Tibial artery (tissue), 4 donors: ENCODE results near the gene GATAD1.
"Not testable (repeated sequence)": the region's sequence is repeated elsewhere in the genome, so short reads cannot be mapped to it uniquely, and the experiment has no call there.

Experiments
- DNase-seq, 2 donors: peaks; one replicate each; pipeline ENCODE4 v3.0.0-alpha.2; 2019
- H3K27ac ChIP-seq, 2 donors: fragments of 200-600 bp; sonication (generic) in 1 of 2; 1 replicate in 1 of 2; 2 replicates in 1 of 2; pipeline ENCODE4 v1.5.1; 2018 to 2019; ENCODE audit warnings: mild to moderate bottlenecking in 1 of 2
- H3K27me3 ChIP-seq, 2 donors: fragments of 200-600 bp; sonication (generic) in 1 of 2; one replicate each; pipeline versions ENCODE4 v1.5.1 to v1.6.0; 2016 to 2019
- H3K36me3 ChIP-seq, 3 donors: fragments of 200-600 bp; sonication (generic) in 2 of 3; one replicate each; pipeline ENCODE4 v1.5.1; 2016 to 2019; ENCODE audit warnings: mild to moderate bottlenecking in 2 of 3
- H3K4me1 ChIP-seq, 4 donors: fragments of 200-600 bp; sonication (generic) in 2 of 4; 1 replicate in 3 of 4; 2 replicates in 1 of 4; pipeline ENCODE4 v1.5.1; 2016 to 2019
- H3K4me3 ChIP-seq, 2 donors: fragments of 200-600 bp; sonication (generic) in 1 of 2; 1 replicate in 1 of 2; 2 replicates in 1 of 2; pipeline ENCODE4 v1.5.1; 2018 to 2019; ENCODE audit warnings: mild to moderate bottlenecking in 2 of 2
- H3K9me3 ChIP-seq, 3 donors: fragments of 200-600 bp; sonication (generic) in 1 of 3; one replicate each; pipeline ENCODE4 v1.5.1; 2016 to 2019
- CTCF ChIP-seq, 2 experiments: fragments of 200-600 bp in 1 of 2; fragments of 450-650 bp in 1 of 2; IDR thresholded peaks; one replicate each; pipeline ENCODE4 v1.5.1; 2017 to 2019; ENCODE audit warnings: antibody characterized with exemption in 2 of 2, mild to moderate bottlenecking in 1 of 2, moderate library complexity in 1 of 2
- intact Hi-C: fragments of 100-400 bp; cut with DNase I; formaldehyde crosslinking; loops from one replicate; pipeline ENCODE4 v1.15.0; 2023; ENCODE audit warnings: low total_unique reads

Gene GATAD1

GRCh38 chr7:92466682-92467081 lies 19.4 kb downstream of the GATAD1 start:
- Histone ChIP-seq H3K9me3 (no peaks in the 10 kb centered on the region), H3K36me3 (peaks cover 0 to 22% (median 18%) of the 10 kb centered on the region in 3 donors), H3K27me3 (no peaks in the 10 kb centered on the region), H3K4me3 (no peak overlapping the region), H3K4me1 (no peaks in the 10 kb centered on the region), H3K27ac (no peak overlapping the region)
- intact Hi-C loops = no loop called here
- no peak for DNase-seq
- TF ChIP-seq CTCF (IDR thresholded peaks at IDR 0.05) = no peak

- H3K4me3 ChIP-seq, H3K9me3 ChIP-seq, intact Hi-C loops, H3K27me3 ChIP-seq, H3K4me1 ChIP-seq, H3K27ac ChIP-seq, DNase-seq: not testable (repeated sequence)
- H3K36me3 ChIP-seq = peaks cover 0 to 26% (median 24%) of the 10 kb centered on the region in 3 donors
These were observed 21.3 kb downstream of the GATAD1 start for GRCh38 chr7:92468589-92468988.

GRCh38 chr7:92473989-92474388 lies 26.7 kb downstream of the GATAD1 start:
- DNase-seq, H3K9me3 ChIP-seq, H3K27ac ChIP-seq, H3K27me3 ChIP-seq, H3K4me1 ChIP-seq, H3K4me3 ChIP-seq, intact Hi-C loops: not testable (repeated sequence)
- H3K36me3 ChIP-seq = peaks cover 5 to 26% (median 20%) of the 10 kb centered on the region in 3 donors

GRCh38 chr7:92475261-92475770 lies 28.0 kb downstream of the GATAD1 start:
- H3K9me3 ChIP-seq, H3K27ac ChIP-seq, DNase-seq, intact Hi-C loops, H3K4me3 ChIP-seq, H3K27me3 ChIP-seq, H3K4me1 ChIP-seq: not testable (repeated sequence)
- H3K36me3 ChIP-seq = peaks cover 5 to 26% (median 16%) of the 10 kb centered on the region in 3 donors

- H3K36me3 ChIP-seq = peaks cover 5 to 26% (median 11%) of the 10 kb centered on the region in 3 donors
- H3K4me1 ChIP-seq, H3K9me3 ChIP-seq, H3K4me3 ChIP-seq, intact Hi-C loops, H3K27ac ChIP-seq, H3K27me3 ChIP-seq, DNase-seq: not testable (repeated sequence)
These were observed 28.7 kb downstream of the GATAD1 start for GRCh38 chr7:92475851-92476590.

GRCh38 chr7:92477681-92478080 lies 30.4 kb downstream of the GATAD1 start, which contains the start of gene ERVW-1:
Gene ERVW-1, minus strand, starts transcription at chr7:92477946. Its CDS starts 7,565 bp downstream, at chr7:92470381.
- H3K9me3 ChIP-seq, intact Hi-C loops, H3K4me1 ChIP-seq, H3K27me3 ChIP-seq, H3K27ac ChIP-seq, H3K4me3 ChIP-seq, DNase-seq: not testable (repeated sequence)
- H3K36me3 ChIP-seq = peaks cover 5 to 27% (median 5%) of the 10 kb centered on the region in 3 donors

- no peaks in the 10 kb centered on the region for H3K9me3 ChIP-seq
- no peaks in the 10 kb centered on the region for H3K27me3 ChIP-seq
- no peak for DNase-seq
- no peak overlapping the region for H3K4me3 ChIP-seq
- no peaks in the 10 kb centered on the region for H3K4me1 ChIP-seq
- no peak overlapping the region for H3K27ac ChIP-seq
- peaks cover 5 to 31% (median 5%) of the 10 kb centered on the region in 3 donors for H3K36me3 ChIP-seq
- intact Hi-C loops = no loop called here
- no peak for TF ChIP-seq CTCF (IDR thresholded peaks at IDR 0.05)
These were observed 30.8 kb downstream of the GATAD1 start for GRCh38 chr7:92478095-92478494.

GRCh38 chr7:92478711-92479110 lies 31.4 kb downstream of the GATAD1 start:
- H3K27me3 ChIP-seq = no peaks in the 10 kb centered on the region
- no peaks in the 10 kb centered on the region for H3K9me3 ChIP-seq
- no peaks in the 10 kb centered on the region for H3K4me1 ChIP-seq
- peaks cover 5 to 26% (median 5%) of the 10 kb centered on the region in 3 donors for H3K36me3 ChIP-seq
- no peak overlapping the region for H3K4me3 ChIP-seq
- TF ChIP-seq CTCF (IDR thresholded peaks at IDR 0.05) = no peak
- H3K27ac ChIP-seq = no peak overlapping the region
- DNase-seq = no peak
- intact Hi-C loops = no loop called here

- H3K4me3 ChIP-seq = not testable (repeated sequence)
These were observed 31.9 kb downstream of the GATAD1 start for GRCh38 chr7:92479146-92479545.

GRCh38 chr7:92483624-92484023 lies 36.3 kb downstream of the GATAD1 start:
- intact Hi-C loops, H3K27ac ChIP-seq, H3K4me3 ChIP-seq, DNase-seq, H3K27me3 ChIP-seq, H3K4me1 ChIP-seq, H3K9me3 ChIP-seq: not testable (repeated sequence)
- peaks cover 27 to 49% (median 28%) of the 10 kb centered on the region in 3 donors for H3K36me3 ChIP-seq

More at GRCh38 chr7:92479146-92479545, 31.9 kb downstream of the GATAD1 start:
- H3K27me3 ChIP-seq, H3K4me1 ChIP-seq, DNase-seq, intact Hi-C loops, H3K9me3 ChIP-seq, H3K27ac ChIP-seq: not testable (repeated sequence)
- peaks cover 5 to 26% (median 5%) of the 10 kb centered on the region in 3 donors for H3K36me3 ChIP-seq

GRCh38 chr7:92484226-92484625 lies 36.9 kb downstream of the GATAD1 start:
- DNase-seq, H3K4me1 ChIP-seq, H3K4me3 ChIP-seq, H3K9me3 ChIP-seq, intact Hi-C loops, H3K27ac ChIP-seq, H3K27me3 ChIP-seq: not testable (repeated sequence)
- H3K36me3 ChIP-seq = peaks cover 33 to 55% (median 34%) of the 10 kb centered on the region in 3 donors
